BLaER1 treated with 17β-estradiol and CSF1 and Interleukin-3, amounts not matched to agents 10 nM and 100 nM (cell line): Measurements from ENCODE around the gene GNAQ.
"Not testable (repeated sequence)": the region's sequence is repeated elsewhere in the genome, so short reads cannot be mapped to it uniquely, and the experiment has no call there.

Source experiments
- H3K27ac ChIP-seq, 11 experiments: shearing (Covaris generic); formaldehyde crosslinking; 2 replicates each; pipeline ENCODE4 v1.8.1; 2022
- H3K27me3 ChIP-seq, 11 experiments: shearing (Covaris generic); formaldehyde crosslinking; 2 replicates each; pipeline ENCODE4 v1.8.1; 2022
- H3K36me3 ChIP-seq, 11 experiments: shearing (Covaris generic); formaldehyde crosslinking; 2 replicates each; pipeline ENCODE4 v1.8.1; 2022
- H3K4me1 ChIP-seq, 10 experiments: shearing (Covaris generic); formaldehyde crosslinking; 2 replicates each; pipeline ENCODE4 v1.8.1; 2022
- H3K4me2 ChIP-seq, 11 experiments: shearing (Covaris generic); formaldehyde crosslinking; 2 replicates each; pipeline ENCODE4 v1.8.1; 2022
- H3K4me3 ChIP-seq, 10 experiments: shearing (Covaris generic); formaldehyde crosslinking; 2 replicates each; pipeline ENCODE4 v1.8.1; 2022
- H3K9ac ChIP-seq, 11 experiments: shearing (Covaris generic); formaldehyde crosslinking; 2 replicates each; pipeline ENCODE4 v1.8.1; 2022
- H3K9me3 ChIP-seq, 11 experiments: shearing (Covaris generic); formaldehyde crosslinking; replicated peaks in 1 of 11; 2 replicates each; pipeline ENCODE4 v1.8.1; 2022
- H4K20me1 ChIP-seq, 11 experiments: shearing (Covaris generic); formaldehyde crosslinking; 2 replicates each; pipeline ENCODE4 v1.8.1; 2022
- Cebpa-rat ChIP-seq, 11 experiments: shearing (Covaris generic); IDR thresholded peaks; 2 replicates each; pipeline ENCODE4 v1.8.1; 2022

The GNAQ gene

GRCh38 chr9:77771171-77771570 is 260.4 kb downstream of the GNAQ start:
- Histone ChIP-seq H3K36me3 (peaks cover 2 to 79% (median 19%) of the 10 kb centered on the region in 11 experiments; a peak in 18 of 22 replicates), H3K4me2 (no peak overlapping the region), H3K27me3 (no peaks in the 10 kb centered on the region), H3K4me3 (no peak overlapping the region), H3K9me3 (peaks cover 4 to 21% (median 14%) of the 10 kb centered on the region in 11 experiments; a peak in 20 of 22 replicates), H3K27ac (no peak overlapping the region), H3K9ac (no peak overlapping the region), H4K20me1 (peaks cover 0 to 59% (median 0%) of the 10 kb centered on the region in 11 experiments; a peak in 4 of 22 replicates), H3K4me1 (peaks cover 0 to 31% (median 4%) of the 10 kb centered on the region in 10 experiments; a peak in 11 of 20 replicates)
- no peak for TF ChIP-seq Cebpa-rat (IDR thresholded peaks at IDR 0.05)

DNA sequence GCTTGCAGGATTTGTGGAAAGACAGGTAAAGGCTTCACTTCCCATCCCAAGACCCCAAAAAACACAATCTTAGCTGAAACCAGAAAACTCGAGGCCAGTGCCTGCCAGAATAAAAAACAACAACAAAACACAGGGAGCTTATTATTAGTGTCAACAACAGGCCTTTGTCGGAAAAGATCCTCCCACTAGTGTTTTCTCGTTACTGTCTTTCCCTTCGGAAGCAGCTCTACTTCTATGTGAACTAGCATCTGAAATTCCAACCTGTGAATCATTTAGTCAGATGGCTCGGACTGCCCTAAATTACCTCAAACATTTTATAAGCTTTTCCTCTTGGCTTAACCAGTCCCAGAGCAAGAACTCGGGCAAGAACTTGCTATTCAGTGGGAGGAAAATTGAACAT is 261.3 kb downstream of the GNAQ start:
- Histone ChIP-seq H4K20me1 (peaks cover 0 to 56% (median 0%) of the 10 kb centered on the region in 11 experiments; a peak in 4 of 22 replicates), H3K9me3 (peaks cover 8 to 23% (median 14%) of the 10 kb centered on the region in 11 experiments; a peak in 20 of 22 replicates), H3K36me3 (peaks cover 6 to 77% (median 19%) of the 10 kb centered on the region in 11 experiments; a peak in 17 of 22 replicates), H3K27me3 (no peaks in the 10 kb centered on the region), H3K4me2 (peak overlapping the region in 2 of 11 experiments; percentile 44 to 49; a peak in 2 of 22 replicates), H3K4me3 (no peak overlapping the region), H3K9ac (peak overlapping the region in 1 of 11 experiments; percentile 12; a peak in 1 of 22 replicates), H3K4me1 (peaks cover 0 to 37% (median 4%) of the 10 kb centered on the region in 10 experiments; a peak in 11 of 20 replicates), H3K27ac (no peak overlapping the region)
- no peak for TF ChIP-seq Cebpa-rat (IDR thresholded peaks at IDR 0.05)

- Histone ChIP-seq H3K27ac (no peak overlapping the region), H3K9ac (no peak overlapping the region), H3K4me2 (peak overlapping the region in 4 of 11 experiments; percentile 31 to 49 (median 42); a peak in 7 of 22 replicates), H3K27me3 (no peaks in the 10 kb centered on the region), H4K20me1 (peaks cover 0 to 48% (median 0%) of the 10 kb centered on the region in 11 experiments; a peak in 4 of 22 replicates), H3K4me3 (no peak overlapping the region), H3K4me1 (peaks cover 0 to 40% (median 4%) of the 10 kb centered on the region in 10 experiments; a peak in 11 of 20 replicates), H3K9me3 (peaks cover 18 to 34% (median 25%) of the 10 kb centered on the region in 11 experiments; a peak in 20 of 22 replicates), H3K36me3 (peaks cover 8 to 82% (median 20%) of the 10 kb centered on the region in 11 experiments; a peak in 17 of 22 replicates)
- no peak for TF ChIP-seq Cebpa-rat (IDR thresholded peaks at IDR 0.05)
Measured at GRCh38 chr9:77769246-77769645, 262.4 kb downstream of the GNAQ start.

DNA sequence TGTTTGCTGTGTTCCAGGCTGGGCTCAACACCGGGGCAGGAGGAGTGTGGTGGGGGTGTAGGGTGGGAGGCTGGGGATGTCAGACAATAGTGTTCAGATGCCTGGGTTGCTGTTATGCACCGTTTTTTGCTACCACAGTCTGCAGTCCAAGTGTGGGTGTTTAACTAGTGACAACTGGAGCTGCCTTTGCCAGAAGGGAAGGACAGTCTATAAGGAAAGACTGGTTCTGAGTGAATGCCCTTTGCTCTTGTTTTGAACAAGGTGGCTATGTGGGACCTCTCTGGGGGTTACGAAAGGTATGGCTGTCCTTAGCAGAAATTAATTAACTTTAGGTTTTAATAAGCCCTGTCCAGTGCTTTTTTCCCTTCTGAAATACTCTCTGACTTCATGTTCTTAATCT is 265.0 kb downstream of the GNAQ start:
- H3K9ac ChIP-seq: no peak overlapping the region
- H3K27me3 ChIP-seq: no peaks in the 10 kb centered on the region
- H3K9me3 ChIP-seq: peaks cover 31 to 51% (median 38%) of the 10 kb centered on the region in 11 experiments; a peak in 20 of 22 replicates
- no peak overlapping the region for H3K4me2 ChIP-seq
- no peak overlapping the region for H3K27ac ChIP-seq
- peaks cover 8 to 74% (median 20%) of the 10 kb centered on the region in 11 experiments; a peak in 17 of 22 replicates for H3K36me3 ChIP-seq
- TF ChIP-seq Cebpa-rat (IDR thresholded peaks at IDR 0.05): no peak
- peaks cover 0 to 27% (median 4%) of the 10 kb centered on the region in 10 experiments; a peak in 11 of 20 replicates for H3K4me1 ChIP-seq
- peaks cover 0 to 23% (median 0%) of the 10 kb centered on the region in 11 experiments; a peak in 3 of 22 replicates for H4K20me1 ChIP-seq
- H3K4me3 ChIP-seq: no peak overlapping the region

GRCh38 chr9:77765781-77766259 is 265.8 kb downstream of the GNAQ start:
- Histone ChIP-seq H3K4me3 (peak overlapping the region in 1 of 10 experiments; percentile 27; a peak in 1 of 20 replicates), H3K9ac (no peak overlapping the region), H3K4me2 (peak overlapping the region in 2 of 11 experiments; percentile 31 to 39; a peak in 5 of 22 replicates), H3K27me3 (no peaks in the 10 kb centered on the region), H3K36me3 (peaks cover 8 to 66% (median 14%) of the 10 kb centered on the region in 11 experiments; a peak in 17 of 22 replicates), H3K9me3 (peaks cover 31 to 51% (median 38%) of the 10 kb centered on the region in 11 experiments; a peak in 20 of 22 replicates), H4K20me1 (peaks cover 0 to 19% (median 0%) of the 10 kb centered on the region in 11 experiments; a peak in 3 of 22 replicates), H3K4me1 (peaks cover 0 to 27% (median 4%) of the 10 kb centered on the region in 10 experiments; a peak in 11 of 20 replicates), H3K27ac (no peak overlapping the region)
- TF ChIP-seq Cebpa-rat (IDR thresholded peaks at IDR 0.05): no peak

GRCh38 chr9:77764894-77765780 is 266.5 kb downstream of the GNAQ start:
- Histone ChIP-seq H3K4me1 (peaks cover 0 to 22% (median 4%) of the 10 kb centered on the region in 10 experiments; a peak in 11 of 20 replicates), H3K27ac (no peak overlapping the region)
- TF ChIP-seq Cebpa-rat (IDR thresholded peaks at IDR 0.05): no peak

GRCh38 chr9:77763566-77763965 is 268.0 kb downstream of the GNAQ start:
- no peak overlapping the region for H3K9ac ChIP-seq
- no peak overlapping the region for H3K4me2 ChIP-seq
- H3K27ac ChIP-seq: no peak overlapping the region
- H3K36me3 ChIP-seq: peaks cover 8 to 52% (median 14%) of the 10 kb centered on the region in 11 experiments; a peak in 17 of 22 replicates
- no peaks in the 10 kb centered on the region for H3K27me3 ChIP-seq
- peaks cover 0 to 9% (median 0%) of the 10 kb centered on the region in 11 experiments; a peak in 2 of 22 replicates for H4K20me1 ChIP-seq
- peaks cover 31 to 55% (median 38%) of the 10 kb centered on the region in 11 experiments; a peak in 20 of 22 replicates for H3K9me3 ChIP-seq
- no peak overlapping the region for H3K4me3 ChIP-seq
- no peak for TF ChIP-seq Cebpa-rat (IDR thresholded peaks at IDR 0.05)
- peaks cover 0 to 9% (median 0%) of the 10 kb centered on the region in 10 experiments; a peak in 5 of 20 replicates for H3K4me1 ChIP-seq

More at GRCh38 chr9:77764894-77765780, 266.5 kb downstream of the GNAQ start:
- Histone ChIP-seq H3K4me3 (peak overlapping the region in 1 of 10 experiments; percentile 27; a peak in 1 of 20 replicates), H3K27me3 (no peaks in the 10 kb centered on the region), H3K36me3 (peaks cover 8 to 61% (median 14%) of the 10 kb centered on the region in 11 experiments; a peak in 17 of 22 replicates), H3K4me2 (peak overlapping the region in 2 of 11 experiments; percentile 31 to 39; a peak in 5 of 22 replicates), H3K9ac (no peak overlapping the region), H3K9me3 (peaks cover 31 to 51% (median 38%) of the 10 kb centered on the region in 11 experiments; a peak in 20 of 22 replicates), H4K20me1 (peaks cover 0 to 14% (median 0%) of the 10 kb centered on the region in 11 experiments; a peak in 3 of 22 replicates)

GRCh38 chr9:77760919-77761318 is 270.7 kb downstream of the GNAQ start:
- Histone ChIP-seq H4K20me1 (peaks cover 0 to 21% (median 0%) of the 10 kb centered on the region in 11 experiments; a peak in 3 of 22 replicates), H3K9me3 (peaks cover 24 to 41% (median 30%) of the 10 kb centered on the region in 11 experiments; a peak in 20 of 22 replicates), H3K36me3 (peaks cover 10 to 49% (median 15%) of the 10 kb centered on the region in 11 experiments; a peak in 19 of 22 replicates)
- not testable (repeated sequence) for H3K4me2 ChIP-seq, H3K9ac ChIP-seq, H3K4me3 ChIP-seq, H3K4me1 ChIP-seq, H3K27me3 ChIP-seq, H3K27ac ChIP-seq
